ENCODE results near the gene NFKBIZ.

DNA sequence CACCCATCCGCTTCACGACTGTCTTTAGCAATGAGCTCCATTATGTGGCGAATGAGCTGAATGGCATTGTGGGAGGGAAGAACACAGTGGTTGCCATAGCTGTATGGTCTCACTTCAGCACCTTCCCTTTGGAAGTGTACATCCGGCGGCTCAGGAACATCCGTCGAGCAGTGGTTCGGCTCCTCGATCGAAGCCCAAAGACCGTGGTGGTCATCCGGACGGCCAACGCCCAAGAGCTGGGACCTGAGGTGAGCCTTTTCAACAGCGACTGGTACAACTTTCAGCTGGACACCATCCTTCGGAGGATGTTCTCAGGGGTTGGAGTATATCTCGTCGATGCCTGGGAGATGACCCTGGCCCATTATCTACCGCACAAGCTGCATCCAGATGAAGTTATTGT lies 27.8 kb upstream of the NFKBIZ start:
- TF ChIP-seq, protein P1, sequence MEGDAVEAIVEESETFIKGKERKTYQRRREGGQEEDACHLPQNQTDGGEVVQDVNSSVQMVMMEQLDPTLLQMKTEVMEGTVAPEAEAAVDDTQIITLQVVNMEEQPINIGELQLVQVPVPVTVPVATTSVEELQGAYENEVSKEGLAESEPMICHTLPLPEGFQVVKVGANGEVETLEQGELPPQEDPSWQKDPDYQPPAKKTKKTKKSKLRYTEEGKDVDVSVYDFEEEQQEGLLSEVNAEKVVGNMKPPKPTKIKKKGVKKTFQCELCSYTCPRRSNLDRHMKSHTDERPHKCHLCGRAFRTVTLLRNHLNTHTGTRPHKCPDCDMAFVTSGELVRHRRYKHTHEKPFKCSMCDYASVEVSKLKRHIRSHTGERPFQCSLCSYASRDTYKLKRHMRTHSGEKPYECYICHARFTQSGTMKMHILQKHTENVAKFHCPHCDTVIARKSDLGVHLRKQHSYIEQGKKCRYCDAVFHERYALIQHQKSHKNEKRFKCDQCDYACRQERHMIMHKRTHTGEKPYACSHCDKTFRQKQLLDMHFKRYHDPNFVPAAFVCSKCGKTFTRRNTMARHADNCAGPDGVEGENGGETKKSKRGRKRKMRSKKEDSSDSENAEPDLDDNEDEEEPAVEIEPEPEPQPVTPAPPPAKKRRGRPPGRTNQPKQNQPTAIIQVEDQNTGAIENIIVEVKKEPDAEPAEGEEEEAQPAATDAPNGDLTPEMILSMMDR (IDR thresholded peaks at IDR 0.05), result no peak
- no peak for TF ChIP-seq POLR2A (IDR thresholded peaks at IDR 0.05)

Data from body of pancreas (tissue), 4 donors.